Esophagus squamous epithelium (tissue), 4 donors: Measurements from ENCODE around the gene GOLGA6L24.
"Not testable (repeated sequence)": the region's sequence is repeated elsewhere in the genome, so short reads cannot be mapped to it uniquely, and the experiment has no call there.

ENCODE experiments used
- CTCF ChIP-seq, 6 experiments: fragments of 450-650 bp in 4 of 6; fragments of 200-600 bp in 2 of 6; sonication (generic) in 2 of 6; IDR thresholded peaks; one replicate each; pipeline ENCODE4 v1.5.1; 2016 to 2019; ENCODE audit warnings: antibody characterized with exemption in 6 of 6, mild to moderate bottlenecking in 4 of 6, moderate library complexity in 4 of 6
- POLR2A ChIP-seq, 4 donors: fragments of 450-650 bp; IDR thresholded peaks; one replicate each; pipeline ENCODE4 v1.6.1; 2017; ENCODE audit warnings: antibody characterized with exemption in 4 of 4, mild to moderate bottlenecking in 4 of 4, moderate library complexity in 3 of 4

- TF ChIP-seq CTCF, POLR2A (IDR thresholded peaks at IDR 0.05): not testable (repeated sequence)
Measured at GRCh38 chr15:28380053-28380452, 22.2 kb upstream of the GOLGA6L24 start.
